22Rv1 (cell line): ENCODE measurements around the gene TBC1D16.

ENCODE experiments used
- CTCF ChIP-seq: fragments of 450-650 bp; IDR thresholded peaks from 2 replicates; pipeline ENCODE4 v1.5.1; 2017; ENCODE audit warnings: mild to moderate bottlenecking
- ZFX ChIP-seq: fragments of 450-650 bp; IDR thresholded peaks from 2 replicates; pipeline ENCODE4 v1.6.1; 2017; ENCODE audit warnings: antibody characterized with exemption, borderline replicate concordance

GRCh38 chr17:79931817-79932309 is 103.8 kb downstream of the TBC1D16 start:
- TF ChIP-seq CTCF (no peak), ZFX (no peak)
